ENCODE measurements around the gene RAB11A.

RAB11A gene

GRCh38 chr15:65903296-65904073 is 34.2 kb downstream of the RAB11A start:
- no peak for TF ChIP-seq POLR2AphosphoS5 (IDR thresholded peaks at IDR 0.05; ENCODE audit: low read depth, low read length)
- TF ChIP-seq POU2F2 (IDR thresholded peaks at IDR 0.05; ENCODE audit: low read depth, low read length) = no peak
- no peak for TF ChIP-seq PAX5 (IDR thresholded peaks at IDR 0.05; ENCODE audit: insufficient read depth, low read length, severe bottlenecking)
- no peak for TF ChIP-seq TAF1 (IDR thresholded peaks at IDR 0.05; ENCODE audit: low read depth, low read length)
- TF ChIP-seq SPI1 (IDR thresholded peaks at IDR 0.05; ENCODE audit: low read depth, low read length) = peak; percentile 57; the same call in 1 of the 2 replicates
- no peak for TF ChIP-seq POLR2A (IDR thresholded peaks at IDR 0.05; ENCODE audit: low read depth, low read length)
- FAIRE-seq = no peak
- no peak for DNase-seq (ENCODE audit: insufficient read length, low spot score)

DNA sequence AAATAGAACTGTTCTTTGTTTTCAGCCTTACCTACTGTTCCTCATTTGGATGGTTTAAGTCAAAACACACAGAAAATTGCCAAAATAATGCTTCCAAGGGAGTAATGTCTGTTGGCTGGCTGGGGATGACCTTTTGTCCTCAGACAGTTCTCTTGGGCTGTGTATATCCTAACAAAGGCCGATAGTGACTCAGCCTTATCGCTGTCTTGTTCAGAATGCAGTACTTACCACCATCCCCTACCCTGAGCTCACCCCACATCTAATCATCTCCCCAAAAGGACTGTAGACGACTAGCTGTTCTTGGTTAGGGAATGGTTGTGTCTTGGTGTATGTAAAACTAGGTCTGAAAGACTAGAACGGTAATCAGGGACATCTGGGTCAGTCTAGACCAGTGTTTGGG is 35.0 kb downstream of the RAB11A start:
- DNase-seq (ENCODE audit: insufficient read length, low spot score) (no peak), FAIRE-seq (no peak)
- no peak for TF ChIP-seq PAX5 (IDR thresholded peaks at IDR 0.05; ENCODE audit: insufficient read depth, low read length, severe bottlenecking)
- TF ChIP-seq POU2F2 (IDR thresholded peaks at IDR 0.05; ENCODE audit: low read depth, low read length) = no peak
- no peak for TF ChIP-seq POLR2A (IDR thresholded peaks at IDR 0.05; ENCODE audit: low read depth, low read length)
- TF ChIP-seq POLR2AphosphoS5 (IDR thresholded peaks at IDR 0.05; ENCODE audit: low read depth, low read length) = no peak
- no peak for TF ChIP-seq TAF1 (IDR thresholded peaks at IDR 0.05; ENCODE audit: low read depth, low read length)
- TF ChIP-seq SPI1 (IDR thresholded peaks at IDR 0.05; ENCODE audit: low read depth, low read length) = no peak

- DNase-seq (ENCODE audit: insufficient read length, low spot score) (no peak), FAIRE-seq (no peak)
- TF ChIP-seq TAF1 (IDR thresholded peaks at IDR 0.05; ENCODE audit: low read depth, low read length) (no peak), PAX5 (IDR thresholded peaks at IDR 0.05; ENCODE audit: insufficient read depth, low read length, severe bottlenecking) (no peak), POLR2AphosphoS5 (IDR thresholded peaks at IDR 0.05; ENCODE audit: low read depth, low read length) (no peak)
These were observed 37.1 kb downstream of the RAB11A start for GRCh38 chr15:65906396-65906795.

- no peak for TF ChIP-seq PAX5 (IDR thresholded peaks at IDR 0.05; ENCODE audit: insufficient read depth, low read length, severe bottlenecking)
- DNase-seq (ENCODE audit: insufficient read length, low spot score) = no peak
- FAIRE-seq = no peak
These were observed 38.4 kb downstream of the RAB11A start for GRCh38 chr15:65907661-65908060.

- TF ChIP-seq PAX5 (IDR thresholded peaks at IDR 0.05; ENCODE audit: insufficient read depth, low read length, severe bottlenecking) (no peak), POLR2A (IDR thresholded peaks at IDR 0.05; ENCODE audit: low read depth, low read length) (no peak), SPI1 (IDR thresholded peaks at IDR 0.05; ENCODE audit: low read depth, low read length) (no peak), POLR2AphosphoS5 (IDR thresholded peaks at IDR 0.05; ENCODE audit: low read depth, low read length) (no peak), POU2F2 (IDR thresholded peaks at IDR 0.05; ENCODE audit: low read depth, low read length) (no peak), TAF1 (IDR thresholded peaks at IDR 0.05; ENCODE audit: low read depth, low read length) (no peak)
- DNase-seq (ENCODE audit: insufficient read length, low spot score) = no peak
- FAIRE-seq = no peak
These were observed 39.6 kb downstream of the RAB11A start for GRCh38 chr15:65908876-65909275.

- DNase-seq (ENCODE audit: insufficient read length, low spot score) (no peak), FAIRE-seq (no peak)
- no peak for TF ChIP-seq TAF1 (IDR thresholded peaks at IDR 0.05; ENCODE audit: low read depth, low read length)
- TF ChIP-seq POLR2A (IDR thresholded peaks at IDR 0.05; ENCODE audit: low read depth, low read length) = no peak
- TF ChIP-seq PAX5 (IDR thresholded peaks at IDR 0.05; ENCODE audit: insufficient read depth, low read length, severe bottlenecking) = no peak
- TF ChIP-seq POU2F2 (IDR thresholded peaks at IDR 0.05; ENCODE audit: low read depth, low read length) = no peak
- no peak for TF ChIP-seq SPI1 (IDR thresholded peaks at IDR 0.05; ENCODE audit: low read depth, low read length)
- TF ChIP-seq POLR2AphosphoS5 (IDR thresholded peaks at IDR 0.05; ENCODE audit: low read depth, low read length) = no peak
These were observed 40.5 kb downstream of the RAB11A start for GRCh38 chr15:65909831-65910230.

DNA sequence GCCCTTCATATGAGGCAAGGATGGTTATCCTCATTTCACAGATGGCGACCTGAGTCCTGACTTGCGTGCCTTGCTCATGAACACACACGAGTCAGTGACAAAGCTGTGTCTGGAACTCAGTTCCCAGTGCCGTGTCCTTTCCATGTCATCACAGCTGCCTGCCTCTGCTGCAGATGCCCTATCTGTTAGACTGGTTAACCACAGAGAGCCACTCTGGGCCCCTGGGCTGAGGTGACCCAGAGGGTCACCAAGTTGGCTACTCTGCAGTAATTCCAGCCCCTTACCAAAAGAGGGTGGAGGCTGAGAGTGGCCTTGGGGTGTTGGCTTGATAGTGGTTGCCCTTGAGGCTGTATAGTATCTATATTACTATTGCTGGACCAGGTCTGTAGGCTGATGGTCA is 41.0 kb downstream of the RAB11A start:
- FAIRE-seq = no peak

DNA sequence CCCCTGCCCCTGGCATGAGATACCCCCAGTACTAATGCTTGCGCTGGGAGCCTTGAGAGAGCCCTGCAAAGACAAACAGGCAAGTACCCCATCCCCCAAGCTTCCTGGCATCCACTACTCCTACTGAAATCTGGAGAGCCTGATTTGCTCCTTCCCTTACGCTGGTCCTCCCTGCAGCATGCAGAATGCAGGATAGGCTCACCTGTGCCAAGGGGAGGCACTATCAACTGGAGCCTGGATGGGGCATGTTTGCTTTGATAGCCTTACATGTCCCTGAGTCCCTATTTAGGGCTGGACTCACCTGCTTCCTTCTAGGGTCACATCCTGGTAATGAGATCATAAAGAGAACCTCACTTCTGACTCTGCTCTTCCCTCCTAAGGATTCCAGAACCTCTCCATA is 42.9 kb downstream of the RAB11A start:
- no peak for TF ChIP-seq TAF1 (IDR thresholded peaks at IDR 0.05; ENCODE audit: low read depth, low read length)
- TF ChIP-seq POU2F2 (IDR thresholded peaks at IDR 0.05; ENCODE audit: low read depth, low read length) = no peak
- no peak for TF ChIP-seq PAX5 (IDR thresholded peaks at IDR 0.05; ENCODE audit: insufficient read depth, low read length, severe bottlenecking)
- no peak for TF ChIP-seq POLR2A (IDR thresholded peaks at IDR 0.05; ENCODE audit: low read depth, low read length)
- no peak for TF ChIP-seq POLR2AphosphoS5 (IDR thresholded peaks at IDR 0.05; ENCODE audit: low read depth, low read length)
- no peak for TF ChIP-seq SPI1 (IDR thresholded peaks at IDR 0.05; ENCODE audit: low read depth, low read length)
- DNase-seq (ENCODE audit: insufficient read length, low spot score) = no peak
- no peak for FAIRE-seq

More for the DNA sequence above, 41.0 kb downstream of the RAB11A start:
- no peak for DNase-seq (ENCODE audit: insufficient read length, low spot score)
- TF ChIP-seq TAF1 (IDR thresholded peaks at IDR 0.05; ENCODE audit: low read depth, low read length) = no peak
- no peak for TF ChIP-seq PAX5 (IDR thresholded peaks at IDR 0.05; ENCODE audit: insufficient read depth, low read length, severe bottlenecking)
- TF ChIP-seq SPI1 (IDR thresholded peaks at IDR 0.05; ENCODE audit: low read depth, low read length) = no peak
- TF ChIP-seq POLR2A (IDR thresholded peaks at IDR 0.05; ENCODE audit: low read depth, low read length) = no peak
- TF ChIP-seq POU2F2 (IDR thresholded peaks at IDR 0.05; ENCODE audit: low read depth, low read length) = no peak
- no peak for TF ChIP-seq POLR2AphosphoS5 (IDR thresholded peaks at IDR 0.05; ENCODE audit: low read depth, low read length)

DNA sequence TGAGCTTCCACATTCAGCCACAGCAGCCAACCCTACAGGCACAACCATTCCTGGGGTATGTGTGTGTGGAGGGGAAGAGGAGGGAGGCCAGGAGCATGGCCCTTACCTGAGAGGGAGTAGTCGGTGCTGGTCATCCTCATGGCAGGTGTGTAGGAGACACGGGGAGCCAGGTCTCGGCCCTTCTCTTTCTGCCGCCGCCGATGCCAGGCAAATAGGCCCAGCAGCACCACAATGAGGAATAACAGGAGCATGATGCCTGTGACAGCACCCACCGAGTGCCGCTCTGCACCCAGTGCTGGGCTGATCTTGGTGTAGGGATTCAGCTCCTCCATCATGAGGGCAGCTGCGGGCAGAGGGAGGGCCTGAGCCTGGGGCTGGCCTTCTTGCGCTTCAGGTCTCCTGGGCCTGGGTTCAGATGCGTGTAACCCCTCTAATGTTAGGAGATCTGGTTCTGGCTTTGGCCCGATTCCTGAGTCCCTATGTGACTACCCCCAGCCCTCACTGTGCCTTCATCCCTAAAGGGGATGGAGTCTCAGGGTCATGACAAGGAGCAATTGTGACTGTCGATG is 44.4 kb downstream of the RAB11A start:
- TF ChIP-seq POLR2AphosphoS5 (IDR thresholded peaks at IDR 0.05; ENCODE audit: low read depth, low read length) (no peak), POLR2A (IDR thresholded peaks at IDR 0.05; ENCODE audit: low read depth, low read length) (no peak), SPI1 (IDR thresholded peaks at IDR 0.05; ENCODE audit: low read depth, low read length) (no peak)
- no peak for DNase-seq (ENCODE audit: insufficient read length, low spot score)
- FAIRE-seq = no peak

GRCh38 chr15:65914386-65914785 is 45.1 kb downstream of the RAB11A start:
- TF ChIP-seq PAX5 (IDR thresholded peaks at IDR 0.05; ENCODE audit: insufficient read depth, low read length, severe bottlenecking) (no peak), POLR2AphosphoS5 (IDR thresholded peaks at IDR 0.05; ENCODE audit: low read depth, low read length) (no peak), POU2F2 (IDR thresholded peaks at IDR 0.05; ENCODE audit: low read depth, low read length) (no peak), SPI1 (IDR thresholded peaks at IDR 0.05; ENCODE audit: low read depth, low read length) (no peak), TAF1 (IDR thresholded peaks at IDR 0.05; ENCODE audit: low read depth, low read length) (no peak), POLR2A (IDR thresholded peaks at IDR 0.05; ENCODE audit: low read depth, low read length) (no peak)
- FAIRE-seq (no peak), DNase-seq (ENCODE audit: insufficient read length, low spot score) (no peak)

Measured in GM12891 (cell line).